HL-60/S4 treated with retinoic acid at 250 ng/mL for 4 days and 3 days (cell line): ENCODE measurements around the gene PTPRG.

Experiments
- in situ Hi-C: fragments of 300-500 bp; cut with MboI; formaldehyde crosslinking; loops from 2 replicates; pipeline ENCODE4 v1.7.0; 2022; ENCODE audit warnings: low sequenced_read_pairs

Gene PTPRG

GRCh38 chr3:61562042-61562720, 810 bp downstream of the PTPRG start:
- in situ Hi-C loops: no loop called here

- in situ Hi-C loops: no loop called here
Measured at GRCh38 chr3:61562721-61563312, 1.4 kb downstream of the PTPRG start.

GRCh38 chr3:61563313-61564271, 2.2 kb downstream of the PTPRG start:
- in situ Hi-C loops: no loop called here

GRCh38 chr3:61564395-61565059, 3.2 kb downstream of the PTPRG start:
- in situ Hi-C loops: no loop called here

GRCh38 chr3:61565569-61565968, 4.2 kb downstream of the PTPRG start:
- in situ Hi-C loops: no loop called here

GRCh38 chr3:61568127-61568526, 6.8 kb downstream of the PTPRG start:
- in situ Hi-C loops: no loop called here

- in situ Hi-C loops: no loop called here
Measured at GRCh38 chr3:61569856-61570580, 8.6 kb downstream of the PTPRG start.

GRCh38 chr3:61570813-61571212, 9.4 kb downstream of the PTPRG start:
- in situ Hi-C loops: no loop called here

- in situ Hi-C loops: no loop called here
Measured at GRCh38 chr3:61571516-61572336, 10.4 kb downstream of the PTPRG start.

GRCh38 chr3:61572879-61573278, 11.5 kb downstream of the PTPRG start:
- in situ Hi-C loops: no loop called here

GRCh38 chr3:61573441-61573840, 12.1 kb downstream of the PTPRG start:
- in situ Hi-C loops: no loop called here

GRCh38 chr3:61574854-61575253, 13.5 kb downstream of the PTPRG start:
- in situ Hi-C loops: no loop called here

GRCh38 chr3:61575893-61576292, 14.5 kb downstream of the PTPRG start:
- in situ Hi-C loops: no loop called here

- in situ Hi-C loops: no loop called here
Measured at GRCh38 chr3:61577760-61578159, 16.4 kb downstream of the PTPRG start.

- in situ Hi-C loops: no loop called here
Measured at GRCh38 chr3:61578667-61579367, 17.4 kb downstream of the PTPRG start.

- in situ Hi-C loops: no loop called here
Measured at GRCh38 chr3:61579685-61580084, 18.3 kb downstream of the PTPRG start.

- in situ Hi-C loops: no loop called here
Measured at GRCh38 chr3:61580982-61581643, 19.7 kb downstream of the PTPRG start.

GRCh38 chr3:61582287-61582686, 20.9 kb downstream of the PTPRG start:
- in situ Hi-C loops: no loop called here

- in situ Hi-C loops: no loop called here
Measured at GRCh38 chr3:61582846-61583245, 21.5 kb downstream of the PTPRG start.
